Colonic mucosa (tissue), 2 donors: ENCODE results near the gene RAPSN. TPM values are rescaled to one million over a fixed set of nuclear protein-coding genes. Genes with fewer than 3 reads are reported as not detected.

Experiments
- microRNA-seq: library from miRNA; unstranded; fragments of <30 nt; microRNA quantifications from one replicate; pipeline ENCODE4, GENCODE V29; 2019
- total RNA-seq, 2 donors: library from RNA; stranded (reverse); fragmentation: NEBNext Ultra II Directional in 1 of 2; extraction: Animal tissue kit (Norgen Biotek cat#: 25700) in 1 of 2; gene quantifications; one replicate each; pipeline ENCODE4 v1.2.1, GENCODE V29; 2021
- donor health status: DM: no; HTN: no; CAD: no.
- donor health status: DM: no; HTN: no; CAD: no.

Gene RAPSN
- total RNA-seq, 2 donors from 2014 or later = not detected

Small RNA genes lying within 50 kb of the gene (microRNA-seq; reads per million reads assigned to microRNA genes)
- gene MIR4487 = not detected

Other genes with a start within 250 kb of the RAPSN start
- gene DDB2, start 234.2 kb downstream of the RAPSN start, total RNA-seq = 10 to 100 TPM; 28.0 to 46.5 TPM
- gene ACP2, start 200.3 kb downstream of the RAPSN start, total RNA-seq = 10 to 100 TPM; 35.3 to 39.7 TPM
- 10 to 100 TPM; 28.3 to 43.1 TPM for gene NR1H3, start 191.1 kb downstream of the RAPSN start, total RNA-seq
- gene MADD, start 179.0 kb downstream of the RAPSN start, total RNA-seq = 10 to 100 TPM; 35.5 to 45.9 TPM
- under 1 TPM in 1 of 2 donors, not detected in 1; 0.42 TPM for gene MYBPC3, start 96.4 kb downstream of the RAPSN start, total RNA-seq
- 10 to 100 TPM in 1 of 2 donors, 1 to 10 TPM in 1; 4.7 to 11.9 TPM for gene SPI1, start 70.6 kb downstream of the RAPSN start, total RNA-seq
- 10 to 100 TPM; 14.3 to 18.6 TPM for gene SLC39A13, start 40.5 kb downstream of the RAPSN start, total RNA-seq
- 100 to 1,000 TPM in 1 of 2 donors, 10 to 100 TPM in 1; 74.4 to 152 TPM for gene PSMC3, start 22.7 kb downstream of the RAPSN start, total RNA-seq
- gene CELF1, start 104.0 kb upstream of the RAPSN start, total RNA-seq = 10 to 100 TPM; 76.1 to 96.8 TPM
- gene PTPMT1, start 116.5 kb upstream of the RAPSN start, total RNA-seq = 10 to 100 TPM; 33.6 to 52.5 TPM
- 10 to 100 TPM; 14.5 to 15.5 TPM for gene KBTBD4, start 129.8 kb upstream of the RAPSN start, total RNA-seq
- 100 to 1,000 TPM; 228 to 266 TPM for gene NDUFS3, start 129.9 kb upstream of the RAPSN start, total RNA-seq
- not detected for gene FAM180B, start 137.5 kb upstream of the RAPSN start, total RNA-seq
- under 1 TPM; 0.35 to 0.85 TPM for gene C1QTNF4, start 145.3 kb upstream of the RAPSN start, total RNA-seq
- gene MTCH2, start 193.4 kb upstream of the RAPSN start, total RNA-seq = 100 to 1,000 TPM; 162 to 190 TPM